IMR-90 (cell line): ENCODE measurements around the gene DCHS1. TPM values are rescaled to one million over a fixed set of nuclear protein-coding genes. Genes with fewer than 3 reads are reported as not detected.

ENCODE experiments used
- ATAC-seq: fragments of 200-7000 bp; cut with Tn5 transposase; 2 replicates; pipeline ENCODE4 v1.9.1; 2020; ENCODE audit warnings: low read depth, mild to moderate bottlenecking, moderate library complexity
- BruUV-seq: library from RNA; stranded (reverse); fragments of 400-500 nt; replicated peaks from 2 replicates; lab custom pipeline; 2021; lab: Mats Ljungman, UMichigan
- CTCF ChIA-PET: fragments of 300-600 bp; formaldehyde crosslinking; extraction: SDS; loops from one replicate; lab custom pipeline; 2021; ENCODE audit warnings: antibody characterized with exemption; lab: Yijun Ruan, JAX
- POLR2A ChIA-PET: fragments of 300-600 bp; sonication (Branson Sonifier 250); formaldehyde crosslinking; loops from one replicate; lab custom pipeline; 2022; ENCODE audit warnings: antibody characterized with exemption; ENCODE audit not compliant: unreplicated experiment; lab: Charles Lee
- DNase-seq: peaks from one replicate; pipeline ENCODE4 v3.0.0; 2013
- H2AFZ ChIP-seq: replicated peaks from 2 replicates; pipeline ENCODE3; 2013; ENCODE audit warnings: low read length, mild to moderate bottlenecking; ENCODE audit not compliant: poor library complexity
- H2AK5ac ChIP-seq: 2 replicates; pipeline ENCODE4 v1.6.1; 2013; ENCODE audit warnings: low read depth, low read length, inconsistent platforms
- H2AK9ac ChIP-seq: replicated peaks from 2 replicates; pipeline ENCODE3; 2013; ENCODE audit warnings: mild to moderate bottlenecking, low read depth, low read length, moderate library complexity; ENCODE audit not compliant: poor library complexity
- H2BK120ac ChIP-seq: 2 replicates; pipeline ENCODE4 v1.6.1; 2013; ENCODE audit warnings: low read depth, low read length, inconsistent platforms
- H2BK15ac ChIP-seq: 3 replicates; pipeline ENCODE4 v1.6.1; 2013; ENCODE audit warnings: low read depth, low read length, inconsistent platforms
- H2BK20ac ChIP-seq: 2 replicates; pipeline ENCODE4 v1.6.1; 2013; ENCODE audit warnings: low read depth, mild to moderate bottlenecking, inconsistent platforms, low read length, moderate library complexity
- H2BK5ac ChIP-seq: 2 replicates; pipeline ENCODE4 v1.6.1; 2013; ENCODE audit warnings: mild to moderate bottlenecking, low read depth, low read length, inconsistent platforms; ENCODE audit not compliant: poor library complexity, severe bottlenecking
- H3K14ac ChIP-seq: replicated peaks from 2 replicates; pipeline ENCODE4 v1.6.1; 2013; ENCODE audit warnings: low read depth, low read length, inconsistent platforms
- H3K18ac ChIP-seq: 2 replicates; pipeline ENCODE4 v1.6.1; 2013; ENCODE audit warnings: low read depth, low read length, control low read depth
- H3K23ac ChIP-seq: 2 replicates; pipeline ENCODE4 v1.6.1; 2013; ENCODE audit warnings: low read depth, low read length, inconsistent platforms
- H3K27ac ChIP-seq: 2 replicates; pipeline ENCODE4 v1.5.1; 2013; ENCODE audit warnings: mild to moderate bottlenecking, control low read depth, low read length; ENCODE audit not compliant: insufficient read depth
- H3K27me3 ChIP-seq: 2 replicates; pipeline ENCODE4 v1.6.1; 2013; ENCODE audit warnings: low read length; ENCODE audit not compliant: control insufficient read depth, insufficient read depth
- H3K36me3 ChIP-seq: 2 replicates; pipeline ENCODE4 v1.6.1; 2013; ENCODE audit warnings: low read length, mixed read lengths; ENCODE audit not compliant: control insufficient read depth, insufficient read depth
- H3K4ac ChIP-seq: 2 replicates; pipeline ENCODE4 v1.6.1; 2013; ENCODE audit warnings: low read depth, low read length, inconsistent platforms
- H3K4me1 ChIP-seq: 2 replicates; pipeline ENCODE4 v1.6.1; 2013; ENCODE audit warnings: low read length, mixed read lengths; ENCODE audit not compliant: control insufficient read depth, insufficient read depth
- H3K4me2 ChIP-seq: 2 replicates; pipeline ENCODE4 v1.6.1; 2013; ENCODE audit warnings: low read depth, mild to moderate bottlenecking, control low read depth, low read length, moderate library complexity
- H3K4me3 ChIP-seq: 2 replicates; pipeline ENCODE4 v1.5.1; 2013; ENCODE audit warnings: low read depth, mild to moderate bottlenecking, control low read depth, low read length, moderate library complexity; ENCODE audit not compliant: insufficient read depth
- H3K56ac ChIP-seq: 2 replicates; pipeline ENCODE4 v1.6.1; 2013; ENCODE audit warnings: low read length, inconsistent platforms; ENCODE audit not compliant: insufficient read depth; ENCODE audit errors: extremely low read depth
- H3K79me1 ChIP-seq, 2 experiments: 2 replicates each; pipeline ENCODE4 v1.6.1; 2013; ENCODE audit warnings: low read length in 2 of 2, inconsistent platforms in 1 of 2, low read depth in 1 of 2
- H3K9ac ChIP-seq: 2 replicates; pipeline ENCODE4 v1.6.1; 2013; ENCODE audit warnings: low read depth, low read length, control low read depth
- H3K9me1 ChIP-seq: 2 replicates; pipeline ENCODE4 v1.6.1; 2013; ENCODE audit warnings: low read length, inconsistent platforms; ENCODE audit not compliant: insufficient read depth
- H3K9me3 ChIP-seq: 2 replicates; pipeline ENCODE4 v1.6.1; 2013; ENCODE audit warnings: low read length; ENCODE audit not compliant: control insufficient read depth, insufficient read depth
- H4K20me1 ChIP-seq: 2 replicates; pipeline ENCODE4 v1.6.1; 2013; ENCODE audit warnings: low read length, inconsistent platforms; ENCODE audit not compliant: insufficient read depth
- H4K5ac ChIP-seq: 2 replicates; pipeline ENCODE4 v1.6.1; 2013; ENCODE audit warnings: mild to moderate bottlenecking, low read depth, low read length, control low read depth
- H4K8ac ChIP-seq, 2 experiments: 2 replicates each; pipeline ENCODE4 v1.6.1; 2013; ENCODE audit warnings: low read depth in 2 of 2, low read length in 2 of 2, control low read depth in 1 of 2, inconsistent platforms in 1 of 2
- H4K91ac ChIP-seq: 2 replicates; pipeline ENCODE4 v1.6.1; 2013; ENCODE audit warnings: low read depth, low read length, inconsistent platforms; ENCODE audit not compliant: insufficient read depth
- BHLHE40 ChIP-seq: fragments of 150-350 bp; IDR thresholded peaks from 2 replicates; pipeline ENCODE4 v1.6.1; 2016; ENCODE audit warnings: mild to moderate bottlenecking, low read depth, low read length
- CEBPB ChIP-seq: IDR thresholded peaks from 2 replicates; pipeline ENCODE4 v1.6.1; 2012; ENCODE audit warnings: low read depth, low read length, improper control_type of control experiment
- CHD1 ChIP-seq: IDR thresholded peaks from 2 replicates; pipeline ENCODE4 v1.6.1; 2012; ENCODE audit warnings: low read depth, low read length, improper control_type of control experiment
- CTCF ChIP-seq: conservative IDR thresholded peaks from 2 replicates; pipeline ENCODE4 v1.5.1; 2012; ENCODE audit warnings: mild to moderate bottlenecking, low read depth, low read length, improper control_type of control experiment
- FOS ChIP-seq: fragments of 150-350 bp; IDR thresholded peaks from 2 replicates; pipeline ENCODE4 v1.6.1; 2016; ENCODE audit warnings: low read depth, low read length
- MAFK ChIP-seq: IDR thresholded peaks from 2 replicates; pipeline ENCODE4 v1.6.1; 2012; ENCODE audit warnings: low read depth, low read length, improper control_type of control experiment
- MAZ ChIP-seq: IDR thresholded peaks from 2 replicates; pipeline ENCODE4 v1.6.1; 2012; ENCODE audit warnings: low read depth, mild to moderate bottlenecking, low read length, improper control_type of control experiment, moderate library complexity, borderline replicate concordance
- MXI1 ChIP-seq: IDR thresholded peaks from 2 replicates; pipeline ENCODE4 v1.6.1; 2012; ENCODE audit warnings: low read depth, mild to moderate bottlenecking, low read length, moderate library complexity, borderline replicate concordance
- NFE2L2 ChIP-seq: fragments of 150-350 bp; IDR thresholded peaks from 2 replicates; pipeline ENCODE4 v1.6.1; 2016; ENCODE audit warnings: low read depth, mild to moderate bottlenecking, low read length
- POLR2A ChIP-seq: IDR thresholded peaks from 2 replicates; pipeline ENCODE4 v1.6.1; 2012; ENCODE audit warnings: mild to moderate bottlenecking, low read depth, low read length
- RAD21 ChIP-seq: IDR thresholded peaks from 2 replicates; pipeline ENCODE4 v1.6.1; 2012; ENCODE audit warnings: low read length, improper control_type of control experiment
- RCOR1 ChIP-seq: IDR thresholded peaks from 2 replicates; pipeline ENCODE4 v1.6.1; 2012; ENCODE audit warnings: mild to moderate bottlenecking, low read length, improper control_type of control experiment; ENCODE audit not compliant: insufficient replicate concordance
- RFX5 ChIP-seq: IDR thresholded peaks from 2 replicates; pipeline ENCODE4 v1.8.0; 2012; ENCODE audit warnings: low read depth, mild to moderate bottlenecking, low read length, moderate library complexity
- SMC3 ChIP-seq: fragments of 150-350 bp; IDR thresholded peaks from 2 replicates; pipeline ENCODE4 v1.6.1; 2016; ENCODE audit warnings: low read depth, mild to moderate bottlenecking, antibody characterized with exemption, low read length, moderate library complexity
- WGBS, 2 experiments: methylation state at CpG; one replicate each; pipeline versions ENCODE4 v1.1.5 to v1.1.7; 2013; ENCODE audit warnings: missing lambda C conversion rate in 2 of 2; ENCODE audit not compliant: insufficient read length in 1 of 2; ENCODE audit errors: extremely low coverage in 2 of 2; 5-methylcytosine and 5-hydroxymethylcytosine counted together
- dilution Hi-C: fragments of 300-500 bp; cut with HindIII; formaldehyde crosslinking; loops from one replicate; pipeline ENCODE4 v1.14.3; 2018; ENCODE audit warnings: low sequenced_read_pairs; ENCODE audit not compliant: unreplicated experiment
- in situ Hi-C: fragments of 300-500 bp; cut with MboI; formaldehyde crosslinking; loops from 3 replicates; pipeline ENCODE4 v1.14.3; 2019; ENCODE audit warnings: low sequenced_read_pairs, inconsistent platforms, mixed read lengths
- intact Hi-C: fragments of 100-400 bp; cut with micrococcal nuclease; formaldehyde crosslinking; loops from 2 replicates; pipeline ENCODE4 v1.10.0; 2022
- polyA plus RNA-seq, 3 experiments: library from polyadenylated mRNA; depleted of rRNA; stranded (reverse); fragments of >200 nt; gene quantifications; 2 replicates each; pipeline ENCODE4 v1.2.3, GENCODE V29; 2012; ENCODE audit warnings: low replicate concordance in 1 of 3
- total RNA-seq: library from RNA; depleted of rRNA; stranded (reverse); fragments of >200 nt; gene quantifications from 2 replicates; pipeline ENCODE4 v1.2.3, GENCODE V29; 2012
- TF ChIP-seq, protein P1 (sequence below): fragments of 150-350 bp; IDR thresholded peaks from 2 replicates; pipeline ENCODE4 v1.6.1; 2016; ENCODE audit warnings: low read depth, mild to moderate bottlenecking, low read length, moderate library complexity, borderline replicate concordance
- TF ChIP-seq, protein P2 (sequence below): fragments of 150-350 bp; IDR thresholded peaks from 2 replicates; pipeline ENCODE4 v1.6.1; 2017; ENCODE audit warnings: mild to moderate bottlenecking, antibody characterized with exemption, low read length, low read depth

DCHS1 gene
- total and polyA plus RNA-seq, 2 of the 4 experiments (the other 2 are of a cell fraction): 1.4 to 3.3 TPM

DNA sequence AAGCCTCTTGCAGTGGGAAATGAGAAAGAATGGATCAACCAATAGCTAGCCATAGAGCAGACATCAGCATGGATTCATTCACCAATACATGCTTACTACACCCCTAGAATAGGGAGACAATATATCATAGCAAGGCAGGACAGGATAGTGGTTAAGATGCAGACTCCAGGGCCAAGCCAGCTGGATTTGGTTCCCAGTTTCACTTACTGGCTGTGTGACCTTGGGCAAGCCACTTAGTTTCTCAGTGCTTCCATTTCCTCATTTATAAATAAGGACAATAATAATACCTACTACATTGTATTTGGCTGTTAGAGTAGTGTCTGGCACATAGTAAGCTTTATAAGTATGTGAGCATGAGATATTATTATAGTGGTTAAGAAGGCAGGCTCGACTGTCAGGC lies 7.1 kb downstream of the DCHS1 start:
- ChIA-PET POLR2A (no interaction called here), CTCF (interaction anchor here (1.1 kb wide), 1 partner anchor 35 kb away, joined by 4 read pairs; the partner anchor contains the start of gene MRPL17)
- no peak overlapping the region for H2BK5ac ChIP-seq
- H3K14ac ChIP-seq: no peak overlapping the region
- no peak overlapping the region for H3K4ac ChIP-seq
- no peak overlapping the region for H2BK20ac ChIP-seq
- no peak overlapping the region for H4K91ac ChIP-seq
- peaks cover 5 to 39% of the 10 kb centered on the region in 2 experiments; a peak in 3 of 4 replicates for H3K79me1 ChIP-seq
- no peak overlapping the region for H3K4me2 ChIP-seq
- no peak overlapping the region for H2BK15ac ChIP-seq
- no peak overlapping the region for H3K27ac ChIP-seq
- H2AK5ac ChIP-seq: no peak overlapping the region
- H3K9me3 ChIP-seq: no peaks in the 10 kb centered on the region
- no peak overlapping the region for H3K9ac ChIP-seq
- WGBS, 2 experiments: no CpG with 5 or more reads among the region's 1 CpG
- no peak overlapping the region for H2BK120ac ChIP-seq
- TF ChIP-seq RCOR1 (no peak), CTCF (no peak), MAZ (no peak), CEBPB (no peak), BHLHE40 (no peak), CHD1 (no peak), POLR2A (no peak), FOS (no peak), MXI1 (no peak), RFX5 (no peak), RAD21 (no peak), SMC3 (no peak), MAFK (no peak), NFE2L2 (no peak)
- TF ChIP-seq, protein P1, sequence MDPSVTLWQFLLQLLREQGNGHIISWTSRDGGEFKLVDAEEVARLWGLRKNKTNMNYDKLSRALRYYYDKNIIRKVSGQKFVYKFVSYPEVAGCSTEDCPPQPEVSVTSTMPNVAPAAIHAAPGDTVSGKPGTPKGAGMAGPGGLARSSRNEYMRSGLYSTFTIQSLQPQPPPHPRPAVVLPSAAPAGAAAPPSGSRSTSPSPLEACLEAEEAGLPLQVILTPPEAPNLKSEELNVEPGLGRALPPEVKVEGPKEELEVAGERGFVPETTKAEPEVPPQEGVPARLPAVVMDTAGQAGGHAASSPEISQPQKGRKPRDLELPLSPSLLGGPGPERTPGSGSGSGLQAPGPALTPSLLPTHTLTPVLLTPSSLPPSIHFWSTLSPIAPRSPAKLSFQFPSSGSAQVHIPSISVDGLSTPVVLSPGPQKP: no peak
- TF ChIP-seq, protein P2, sequence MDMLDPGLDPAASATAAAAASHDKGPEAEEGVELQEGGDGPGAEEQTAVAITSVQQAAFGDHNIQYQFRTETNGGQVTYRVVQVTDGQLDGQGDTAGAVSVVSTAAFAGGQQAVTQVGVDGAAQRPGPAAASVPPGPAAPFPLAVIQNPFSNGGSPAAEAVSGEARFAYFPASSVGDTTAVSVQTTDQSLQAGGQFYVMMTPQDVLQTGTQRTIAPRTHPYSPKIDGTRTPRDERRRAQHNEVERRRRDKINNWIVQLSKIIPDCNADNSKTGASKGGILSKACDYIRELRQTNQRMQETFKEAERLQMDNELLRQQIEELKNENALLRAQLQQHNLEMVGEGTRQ: no peak
- peaks cover 29% of the 10 kb centered on the region for H3K9me1 ChIP-seq
- peaks cover 4% of the 10 kb centered on the region; the same call in 1 of the 2 replicates for H3K36me3 ChIP-seq
- H2AFZ ChIP-seq: no peak overlapping the region
- DNase-seq: no peak
- no peak for ATAC-seq
- H3K27me3 ChIP-seq: 0 out of 2 replicates have a peak, but pooled peaks cover 4% of the 10 kb centered on the region
- 0 out of 2 replicates have a peak overlapping the region, but pooled peaks have one; percentile 26 for H3K23ac ChIP-seq
- peaks cover 16% of the 10 kb centered on the region for H3K4me1 ChIP-seq
- dilution Hi-C loops (no loop called here), in situ Hi-C loops (no loop called here), intact Hi-C loops (no loop called here)
- no peak overlapping the region for H3K4me3 ChIP-seq
- H4K5ac ChIP-seq: no peak overlapping the region
- no TSS peak for BruUV-seq
- no peak overlapping the region for H2AK9ac ChIP-seq
- H3K56ac ChIP-seq: no peak overlapping the region
- H3K18ac ChIP-seq: no peak overlapping the region
- peaks cover 7% of the 10 kb centered on the region; the same call in 1 of the 2 replicates for H4K20me1 ChIP-seq
- no peak overlapping the region for H4K8ac ChIP-seq
